Activated CD4-positive, CD25-positive, alpha-beta regulatory T cell treated with anti-CD3 and anti-CD28 coated beads, Interleukin-2, amount 50 U/mL, for 72 hours (primary cell): ENCODE measurements around the gene EPHA8.

Source experiments
- DNase-seq: peaks from one replicate; pipeline ENCODE4 v3.0.0; 2021

EPHA8 gene

DNA sequence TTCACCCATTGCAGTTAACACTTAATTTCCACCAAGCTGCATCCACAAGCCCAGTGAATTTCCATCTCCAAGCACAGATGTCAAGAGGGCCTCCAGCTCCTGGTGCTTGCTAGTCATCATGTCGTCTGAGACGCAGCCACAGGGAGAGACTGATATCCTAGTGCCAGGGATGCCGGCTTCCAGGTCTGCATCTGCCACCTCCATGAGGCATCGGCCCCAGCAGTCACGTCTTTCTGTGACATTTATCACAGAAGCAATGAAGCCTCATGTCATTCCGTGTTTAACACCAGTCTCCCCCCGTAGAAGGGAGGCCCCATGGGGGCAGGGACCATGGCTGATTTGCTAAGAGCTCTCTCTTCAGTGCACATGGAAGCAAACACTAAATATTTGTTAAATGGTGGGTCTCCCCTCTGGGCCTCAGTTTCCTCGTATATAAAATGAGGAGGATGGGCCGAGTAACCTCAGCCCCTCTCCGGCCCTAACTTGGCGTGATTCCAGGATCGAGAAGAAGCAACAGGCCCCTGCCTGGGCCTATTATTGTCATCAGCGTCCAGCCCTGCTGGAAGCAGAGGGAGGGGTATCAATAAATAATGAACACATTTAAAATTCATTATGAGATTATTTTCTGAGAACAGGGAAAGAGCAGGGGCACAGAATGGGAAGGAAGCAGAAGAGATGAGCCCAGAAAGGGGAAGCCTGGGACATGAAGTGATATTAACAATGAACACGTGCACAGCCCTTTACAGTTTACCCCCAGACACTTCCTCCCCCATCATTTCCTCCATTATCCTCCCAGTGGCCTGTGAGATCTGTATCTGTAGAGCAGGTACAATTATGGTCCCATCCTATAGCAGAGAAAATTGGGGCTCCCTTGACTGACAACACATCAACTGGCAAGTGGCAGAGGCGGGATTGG is 88.9 kb downstream of the EPHA8 start:
- no peak for DNase-seq

- DNase-seq: no peak
Observed at GRCh38 chr1:22652881-22653316, 89.6 kb downstream of the EPHA8 start, which contains the start of gene C1QB. TSS of gene C1QB (plus strand) at chr1:22653236. CDS start at chr1:22659463, 6,227 bp downstream.
